Uterus (tissue), 2 donors: ENCODE results near the gene LIMCH1.

Source experiments
- POLR2A ChIP-seq, 2 donors: fragments of 450-650 bp; IDR thresholded peaks; one replicate each; pipeline ENCODE4 v1.6.1; 2016; ENCODE audit warnings: antibody characterized with exemption in 2 of 2, mild to moderate bottlenecking in 1 of 2, moderate library complexity in 1 of 2
- TF ChIP-seq, protein P1 (sequence below), 4 experiments: fragments of 200-600 bp in 2 of 4; fragments of 450-650 bp in 2 of 4; sonication (generic) in 2 of 4; IDR thresholded peaks; one replicate each; pipeline ENCODE4 v1.5.1; 2016 to 2019; ENCODE audit warnings: antibody characterized with exemption in 4 of 4, mild to moderate bottlenecking in 2 of 4, moderate library complexity in 1 of 4

- TF ChIP-seq POLR2A (IDR thresholded peaks at IDR 0.05) = no peak
- TF ChIP-seq, protein P1, sequence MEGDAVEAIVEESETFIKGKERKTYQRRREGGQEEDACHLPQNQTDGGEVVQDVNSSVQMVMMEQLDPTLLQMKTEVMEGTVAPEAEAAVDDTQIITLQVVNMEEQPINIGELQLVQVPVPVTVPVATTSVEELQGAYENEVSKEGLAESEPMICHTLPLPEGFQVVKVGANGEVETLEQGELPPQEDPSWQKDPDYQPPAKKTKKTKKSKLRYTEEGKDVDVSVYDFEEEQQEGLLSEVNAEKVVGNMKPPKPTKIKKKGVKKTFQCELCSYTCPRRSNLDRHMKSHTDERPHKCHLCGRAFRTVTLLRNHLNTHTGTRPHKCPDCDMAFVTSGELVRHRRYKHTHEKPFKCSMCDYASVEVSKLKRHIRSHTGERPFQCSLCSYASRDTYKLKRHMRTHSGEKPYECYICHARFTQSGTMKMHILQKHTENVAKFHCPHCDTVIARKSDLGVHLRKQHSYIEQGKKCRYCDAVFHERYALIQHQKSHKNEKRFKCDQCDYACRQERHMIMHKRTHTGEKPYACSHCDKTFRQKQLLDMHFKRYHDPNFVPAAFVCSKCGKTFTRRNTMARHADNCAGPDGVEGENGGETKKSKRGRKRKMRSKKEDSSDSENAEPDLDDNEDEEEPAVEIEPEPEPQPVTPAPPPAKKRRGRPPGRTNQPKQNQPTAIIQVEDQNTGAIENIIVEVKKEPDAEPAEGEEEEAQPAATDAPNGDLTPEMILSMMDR (IDR thresholded peaks at IDR 0.05) = no peak
Observed at GRCh38 chr4:41725254-41725653, 187.3 kb downstream of the LIMCH1 start.
